ENCODE measurements around the gene CAMK1D.

GRCh38 chr10:12705943-12706342, 356.6 kb downstream of the CAMK1D start:
- no peak for TF ChIP-seq MYC (IDR thresholded peaks at IDR 0.05; ENCODE audit: borderline replicate concordance, low read length)
- TF ChIP-seq POLR2A (IDR thresholded peaks at IDR 0.05; ENCODE audit: low read length) = no peak
- TF ChIP-seq RAD21 (conservative IDR thresholded peaks at IDR 0.05 in 1 of 2, IDR thresholded peaks at IDR 0.05 in 1 of 2) = no peak
